Measurements from ENCODE around the gene OTUD7B. TPM values are rescaled to one million over a fixed set of nuclear protein-coding genes. Genes with fewer than 3 reads are reported as not detected.

The OTUD7B gene
- total RNA-seq, 1 experiment from 2014 or later = 19.0 TPM

- no peaks in the 10 kb centered on the region for H3K27me3 ChIP-seq (replicated peaks; ENCODE audit: insufficient read depth, low read depth, low read length, poor library complexity)
- peaks cover 21% of the 10 kb centered on the region for H3K4me1 ChIP-seq (ENCODE audit: insufficient read depth, low read length, poor library complexity, severe bottlenecking)
- no TSS peak for BruUV-seq (replicated peaks)
- H3K9me3 ChIP-seq (ENCODE audit: low read depth, low read length, poor library complexity, severe bottlenecking) = no peaks in the 10 kb centered on the region
- no peak for DNase-seq (ENCODE audit: low spot score)
- intact Hi-C loops (cut with micrococcal nuclease; ENCODE audit: unreplicated experiment) = no loop called here
- H3K4me3 ChIP-seq (ENCODE audit: low read depth, low read length, poor library complexity, severe bottlenecking) = no peak overlapping the region
- H3K27ac ChIP-seq (ENCODE audit: low read depth, low read length, poor library complexity, severe bottlenecking) = no peak overlapping the region
- ChIA-PET POLR2A (ENCODE audit: low non-redundant PET) (no interaction called here), CTCF (no interaction called here)
- TF ChIP-seq EZH2 (IDR thresholded peaks at IDR 0.05; ENCODE audit: borderline replicate concordance, low read depth, low read length, poor library complexity, severe bottlenecking) = no peak
- no peak for TF ChIP-seq CTCF (conservative IDR thresholded peaks at IDR 0.05; ENCODE audit: low read depth, low read length)
- peaks cover 46% of the 10 kb centered on the region for H3K36me3 ChIP-seq (ENCODE audit: insufficient read depth, low read length, poor library complexity, severe bottlenecking)
Measured at GRCh38 chr1:149923626-149924025, 86.9 kb downstream of the OTUD7B start.

- BruUV-seq (replicated peaks) = no TSS peak
- ChIA-PET CTCF (no interaction called here), POLR2A (ENCODE audit: low non-redundant PET) (no interaction called here)
- Histone ChIP-seq H3K27me3 (replicated peaks; ENCODE audit: insufficient read depth, low read depth, low read length, poor library complexity) (no peaks in the 10 kb centered on the region), H3K9me3 (ENCODE audit: low read depth, low read length, poor library complexity, severe bottlenecking) (no peaks in the 10 kb centered on the region), H3K4me1 (ENCODE audit: insufficient read depth, low read length, poor library complexity, severe bottlenecking) (peaks cover 19% of the 10 kb centered on the region), H3K36me3 (ENCODE audit: insufficient read depth, low read length, poor library complexity, severe bottlenecking) (peaks cover 10% of the 10 kb centered on the region), H3K27ac (ENCODE audit: low read depth, low read length, poor library complexity, severe bottlenecking) (peak within 1 kb of the TSS; percentile 47), H3K4me3 (ENCODE audit: low read depth, low read length, poor library complexity, severe bottlenecking) (peak within 1 kb of the TSS; percentile 72)
- no peak for TF ChIP-seq EZH2 (IDR thresholded peaks at IDR 0.05; ENCODE audit: borderline replicate concordance, low read depth, low read length, poor library complexity, severe bottlenecking)
- TF ChIP-seq CTCF (conservative IDR thresholded peaks at IDR 0.05; ENCODE audit: low read depth, low read length) = no peak
- DNase-seq (ENCODE audit: low spot score) = peak; percentile 79
- intact Hi-C loops (cut with micrococcal nuclease; ENCODE audit: unreplicated experiment) = no loop called here
Measured at GRCh38 chr1:149917571-149918144, 92.9 kb downstream of the OTUD7B start, which contains the start of gene SV2A. Gene SV2A, minus strand, starts transcription at chr1:149917844. Its CDS starts 4,004 bp downstream, at chr1:149913840.

- DNase-seq (ENCODE audit: low spot score) = no peak
- no peaks in the 10 kb centered on the region for H3K27me3 ChIP-seq (replicated peaks; ENCODE audit: insufficient read depth, low read depth, low read length, poor library complexity)
- no peak for TF ChIP-seq EZH2 (IDR thresholded peaks at IDR 0.05; ENCODE audit: borderline replicate concordance, low read depth, low read length, poor library complexity, severe bottlenecking)
- TF ChIP-seq CTCF (conservative IDR thresholded peaks at IDR 0.05; ENCODE audit: low read depth, low read length) = no peak
- H3K4me1 ChIP-seq (ENCODE audit: insufficient read depth, low read length, poor library complexity, severe bottlenecking) = peaks cover 19% of the 10 kb centered on the region
- no peaks in the 10 kb centered on the region for H3K9me3 ChIP-seq (ENCODE audit: low read depth, low read length, poor library complexity, severe bottlenecking)
- no TSS peak for BruUV-seq (replicated peaks)
- H3K36me3 ChIP-seq (ENCODE audit: insufficient read depth, low read length, poor library complexity, severe bottlenecking) = peaks cover 7% of the 10 kb centered on the region
- peak overlapping the region; percentile 47 for H3K27ac ChIP-seq (ENCODE audit: low read depth, low read length, poor library complexity, severe bottlenecking)
- POLR2A ChIA-PET (ENCODE audit: low non-redundant PET) = no interaction called here
- intact Hi-C loops (cut with micrococcal nuclease; ENCODE audit: unreplicated experiment) = no loop called here
- peak overlapping the region; percentile 72 for H3K4me3 ChIP-seq (ENCODE audit: low read depth, low read length, poor library complexity, severe bottlenecking)
- CTCF ChIA-PET = no interaction called here
Measured at GRCh38 chr1:149916898-149917252, 93.7 kb downstream of the OTUD7B start.
